Measurements from ENCODE around the gene STOML1. TPM values are rescaled to one million over a fixed set of nuclear protein-coding genes. Genes with fewer than 3 reads are reported as not detected.
A peak's percentile ranks its signal among the peaks of the same experiment; 100 is the strongest.

STOML1 gene
- total and polyA plus RNA-seq, 2 experiments from 2014 or later = 27.2 to 27.8 TPM

- H2AFZ ChIP-seq = no peak overlapping the region
- H3K4me2 ChIP-seq (ENCODE audit: unreplicated experiment) = peak overlapping the region; percentile 97
- H3K4me1 ChIP-seq (ENCODE audit: insufficient read depth) = peaks cover 4% of the 10 kb centered on the region; the same call in 1 of the 2 replicates
- no peak overlapping the region for H3K9ac ChIP-seq
- H3F3A ChIP-seq (ENCODE audit: insufficient read depth) = peaks cover 24% of the 10 kb centered on the region
- H3K9me2 ChIP-seq (ENCODE audit: insufficient read depth) = no peaks in the 10 kb centered on the region
- H3K79me2 ChIP-seq (ENCODE audit: insufficient read depth) = peaks cover 85% of the 10 kb centered on the region
- no peak for TF ChIP-seq EZH2 (IDR thresholded peaks at IDR 0.05; ENCODE audit: insufficient read depth, poor library complexity, severe bottlenecking)
- no peak for TF ChIP-seq EZH2phosphoT487 (IDR thresholded peaks at IDR 0.05; ENCODE audit: insufficient read depth, low read depth)
- H3K36me3 ChIP-seq (ENCODE audit: low read depth) = peaks cover 35% of the 10 kb centered on the region; the same call in 1 of the 2 replicates
- in situ Hi-C loops (cut with MboI) = no loop called here
- no peaks in the 10 kb centered on the region for H3K27me3 ChIP-seq (replicated peaks; ENCODE audit: insufficient read depth)
- no peaks in the 10 kb centered on the region; the same call in 1 of the 2 replicates for H4K20me1 ChIP-seq (ENCODE audit: insufficient read depth)
- DNase-seq = no peak
- no peaks in the 10 kb centered on the region for H3K9me3 ChIP-seq (ENCODE audit: low read depth)
- peak overlapping the region; percentile 72 for H3K27ac ChIP-seq
- H3K4me3 ChIP-seq = peak overlapping the region; percentile 91
- WGBS, 2 experiments (ENCODE audit: low coverage in 1 of 2, low lambda C conversion rate in 2 of 2, missing lambda C conversion rate in 2 of 2) = 90 to 91% methylated on average over 27 of the region's 27 CpGs
These were observed 5.9 kb upstream of the STOML1 start for GRCh38 chr15:73997986-73998385.

- in situ Hi-C loops (cut with MboI) = no loop called here
- Histone ChIP-seq H3K4me2 (ENCODE audit: unreplicated experiment) (peak overlapping the region; percentile 97), H2AFZ (peak overlapping the region; percentile 29), H3K36me3 (ENCODE audit: low read depth) (peaks cover 28% of the 10 kb centered on the region; the same call in 1 of the 2 replicates), H3K9me2 (ENCODE audit: insufficient read depth) (no peaks in the 10 kb centered on the region), H3F3A (ENCODE audit: insufficient read depth) (peaks cover 24% of the 10 kb centered on the region), H4K20me1 (ENCODE audit: insufficient read depth) (no peaks in the 10 kb centered on the region; the same call in 1 of the 2 replicates), H3K4me3 (peak overlapping the region; percentile 91), H3K27ac (peak overlapping the region; percentile 72), H3K27me3 (replicated peaks; ENCODE audit: insufficient read depth) (no peaks in the 10 kb centered on the region), H3K9ac (peak overlapping the region; percentile 90), H3K9me3 (ENCODE audit: low read depth) (no peaks in the 10 kb centered on the region), H3K79me2 (ENCODE audit: insufficient read depth) (peaks cover 74% of the 10 kb centered on the region), H3K4me1 (ENCODE audit: insufficient read depth) (peaks cover 4% of the 10 kb centered on the region; the same call in 1 of the 2 replicates)
- no peak for TF ChIP-seq EZH2 (IDR thresholded peaks at IDR 0.05; ENCODE audit: insufficient read depth, poor library complexity, severe bottlenecking)
- no peak for TF ChIP-seq EZH2phosphoT487 (IDR thresholded peaks at IDR 0.05; ENCODE audit: insufficient read depth, low read depth)
- WGBS, 2 experiments (ENCODE audit: low coverage in 1 of 2, low lambda C conversion rate in 2 of 2, missing lambda C conversion rate in 2 of 2) = 0 to 4% methylated on average over 5 of the region's 5 CpGs
- DNase-seq = peak; percentile 77
These were observed 4.8 kb upstream of the STOML1 start for GRCh38 chr15:73996939-73997338.

- no peaks in the 10 kb centered on the region for H4K20me1 ChIP-seq (ENCODE audit: insufficient read depth)
- H3K9me2 ChIP-seq (ENCODE audit: insufficient read depth) = no peaks in the 10 kb centered on the region
- WGBS, 2 experiments (ENCODE audit: low coverage in 1 of 2, low lambda C conversion rate in 2 of 2, missing lambda C conversion rate in 2 of 2) = 3 to 4% methylated on average over 2 of the region's 2 CpGs
- peaks cover 67% of the 10 kb centered on the region for H3K79me2 ChIP-seq (ENCODE audit: insufficient read depth)
- no peaks in the 10 kb centered on the region for H3K9me3 ChIP-seq (ENCODE audit: low read depth)
- peak overlapping the region; percentile 91 for H3K4me3 ChIP-seq
- H3K4me2 ChIP-seq (ENCODE audit: unreplicated experiment) = peak overlapping the region; percentile 97
- DNase-seq = peak; percentile 14
- in situ Hi-C loops (cut with MboI) = no loop called here
- H3K9ac ChIP-seq = peak overlapping the region; percentile 90
- no peaks in the 10 kb centered on the region for H3K27me3 ChIP-seq (replicated peaks; ENCODE audit: insufficient read depth)
- TF ChIP-seq EZH2phosphoT487 (IDR thresholded peaks at IDR 0.05; ENCODE audit: insufficient read depth, low read depth) (no peak), EZH2 (IDR thresholded peaks at IDR 0.05; ENCODE audit: insufficient read depth, poor library complexity, severe bottlenecking) (no peak)
- H3F3A ChIP-seq (ENCODE audit: insufficient read depth) = peaks cover 29% of the 10 kb centered on the region
- H3K36me3 ChIP-seq (ENCODE audit: low read depth) = peaks cover 21% of the 10 kb centered on the region; the same call in 1 of the 2 replicates
- peaks cover 7% of the 10 kb centered on the region for H3K4me1 ChIP-seq (ENCODE audit: insufficient read depth)
- H3K27ac ChIP-seq = peak overlapping the region; percentile 72
- 0 out of 2 replicates have a peak overlapping the region, but pooled peaks have one; percentile 50 for H2AFZ ChIP-seq
These were observed 4.2 kb upstream of the STOML1 start for GRCh38 chr15:73996267-73996666.

GRCh38 chr15:73994912-73995622, 3.0 kb upstream of the STOML1 start:
- H2AFZ ChIP-seq = peak overlapping the region; percentile 50
- peaks cover 36% of the 10 kb centered on the region for H3F3A ChIP-seq (ENCODE audit: insufficient read depth)
- WGBS, 2 experiments (ENCODE audit: low coverage in 1 of 2, low lambda C conversion rate in 2 of 2, missing lambda C conversion rate in 2 of 2) = 0 to 1% methylated on average over 18 of the region's 18 CpGs
- peak overlapping the region; percentile 72 for H3K27ac ChIP-seq
- peaks cover 63% of the 10 kb centered on the region for H3K79me2 ChIP-seq (ENCODE audit: insufficient read depth)
- peak overlapping the region; percentile 90 for H3K9ac ChIP-seq
- H3K4me3 ChIP-seq = peak overlapping the region; percentile 91
- in situ Hi-C loops (cut with MboI) = no loop called here
- H3K27me3 ChIP-seq (replicated peaks; ENCODE audit: insufficient read depth) = no peaks in the 10 kb centered on the region
- H3K4me2 ChIP-seq (ENCODE audit: unreplicated experiment) = peak overlapping the region; percentile 97
- peak; percentile 55 for DNase-seq
- TF ChIP-seq EZH2phosphoT487 (IDR thresholded peaks at IDR 0.05; ENCODE audit: insufficient read depth, low read depth) (no peak), EZH2 (IDR thresholded peaks at IDR 0.05; ENCODE audit: insufficient read depth, poor library complexity, severe bottlenecking) (no peak)
- no peaks in the 10 kb centered on the region for H3K9me2 ChIP-seq (ENCODE audit: insufficient read depth)
- H3K9me3 ChIP-seq (ENCODE audit: low read depth) = no peaks in the 10 kb centered on the region
- H3K36me3 ChIP-seq (ENCODE audit: low read depth) = peaks cover 13% of the 10 kb centered on the region; the same call in 1 of the 2 replicates
- peaks cover 17% of the 10 kb centered on the region for H3K4me1 ChIP-seq (ENCODE audit: insufficient read depth)
- no peaks in the 10 kb centered on the region for H4K20me1 ChIP-seq (ENCODE audit: insufficient read depth)

Data from GM23248 (cell line).